B cell (primary cell): Measurements from ENCODE around the gene CCDC97. TPM values are rescaled to one million over a fixed set of nuclear protein-coding genes. Genes with fewer than 3 reads are reported as not detected.

Source experiments
- ATAC-seq: fragments of 200-7000 bp; cut with Tn5 transposase; one replicate; pipeline ENCODE4 v1.10.0; 2021; ENCODE audit warnings: low read depth, mild to moderate bottlenecking, moderate number of reproducible peaks, moderate library complexity
- CTCF ChIA-PET: fragments of 350-600 bp; sonication (Branson Sonifier 250); formaldehyde crosslinking; loops from one replicate; lab custom pipeline; 2021; ENCODE audit warnings: antibody characterized with exemption, inconsistent platforms; lab: Charles Lee
- POLR2A ChIA-PET: fragments of 350-600 bp; sonication (Branson Sonifier 250); formaldehyde crosslinking; loops from one replicate; lab custom pipeline; 2021; ENCODE audit warnings: antibody characterized with exemption; lab: Charles Lee
- DNase-seq: peaks from one replicate; pipeline ENCODE4 v3.0.0; 2013
- H2AFZ ChIP-seq: 2 replicates; pipeline ENCODE4 v1.6.1; 2012; ENCODE audit warnings: mild to moderate bottlenecking, low read depth, low read length; ENCODE audit not compliant: insufficient read depth, poor library complexity, severe bottlenecking
- H3K27ac ChIP-seq, 2 donors: 1 replicate in 1 of 2; 2 replicates in 1 of 2; pipeline ENCODE4 v1.5.1; 2012 to 2013; ENCODE audit warnings: low read length in 2 of 2, mild to moderate bottlenecking in 2 of 2, moderate library complexity in 1 of 2
- H3K27me3 ChIP-seq, 4 experiments: fragments of 200-600 bp in 1 of 4; sonication (generic) in 1 of 4; replicated peaks in 1 of 4; 1 replicate in 2 of 4; 2 replicates in 2 of 4; pipeline versions ENCODE4 v1.6.1 to v1.7.0; 2013 to 2016; ENCODE audit warnings: low read length in 3 of 4, mild to moderate bottlenecking in 2 of 4, mixed read lengths in 1 of 4, moderate library complexity in 1 of 4; ENCODE audit not compliant: insufficient read depth in 4 of 4, control insufficient read depth in 3 of 4; ENCODE audit errors: control extremely low read depth in 1 of 4
- H3K36me3 ChIP-seq, 2 experiments: replicated peaks in 1 of 2; 1 replicate in 1 of 2; 2 replicates in 1 of 2; pipeline versions ENCODE4 v1.6.1 to v1.7.1; 2013; ENCODE audit warnings: low read length in 1 of 2; ENCODE audit not compliant: insufficient read depth in 2 of 2, control insufficient read depth in 1 of 2; ENCODE audit errors: control extremely low read depth in 1 of 2, extremely low read depth in 1 of 2
- H3K4me1 ChIP-seq, 2 donors: fragments of 200-600 bp in 1 of 2; sonication (generic) in 1 of 2; 1 replicate in 1 of 2; 2 replicates in 1 of 2; pipeline versions ENCODE4 v1.5.1 to v1.6.1; 2013 to 2017; ENCODE audit warnings: low read length in 2 of 2; ENCODE audit not compliant: control insufficient read depth in 2 of 2, insufficient read depth in 2 of 2
- H3K4me2 ChIP-seq: replicated peaks from 2 replicates; pipeline ENCODE3; 2012; ENCODE audit warnings: mild to moderate bottlenecking, low read depth, low read length; ENCODE audit not compliant: poor library complexity, severe bottlenecking
- H3K4me3 ChIP-seq, 5 experiments: fragments of 200-600 bp in 1 of 5; sonication (generic) in 1 of 5; 1 replicate in 3 of 5; 2 replicates in 2 of 5; pipeline versions ENCODE4 v1.5.1 to v1.7.0; 2011 to 2016; ENCODE audit warnings: low read length in 4 of 5, mild to moderate bottlenecking in 4 of 5, low read depth in 2 of 5, control low read depth in 1 of 5, moderate library complexity in 1 of 5; ENCODE audit not compliant: insufficient read depth in 1 of 5; ENCODE audit errors: control extremely low read depth in 1 of 5, extremely low read depth in 1 of 5
- H3K79me2 ChIP-seq: fragments of 200-600 bp; sonication (generic); one replicate; pipeline ENCODE4 v1.6.0; 2016; ENCODE audit warnings: low read length; ENCODE audit not compliant: control insufficient read depth, insufficient read depth
- H3K9ac ChIP-seq: fragments of 200-600 bp; sonication (generic); 2 replicates; pipeline ENCODE4 v1.6.1; 2017; ENCODE audit warnings: mild to moderate bottlenecking, low read length, moderate library complexity
- H3K9me3 ChIP-seq, 3 donors: one replicate each; pipeline versions ENCODE4 v1.6.1 to v1.7.1; 2013; ENCODE audit warnings: low read length in 2 of 3; ENCODE audit not compliant: control insufficient read depth in 2 of 3, insufficient read depth in 1 of 3; ENCODE audit errors: control extremely low read depth in 1 of 3
- H4K20me1 ChIP-seq: 2 replicates; pipeline ENCODE4 v1.6.0; 2012; ENCODE audit warnings: mild to moderate bottlenecking, low read length; ENCODE audit not compliant: insufficient read depth, control insufficient read depth, poor library complexity, severe bottlenecking
- H3K27ac Mint-ChIP-seq: one replicate; pipeline ENCODE4 v1.8.0; 2021; ENCODE audit warnings: mixed read lengths
- H3K27me3 Mint-ChIP-seq: one replicate; pipeline ENCODE4 v1.8.0; 2021; ENCODE audit warnings: mixed read lengths
- H3K4me1 Mint-ChIP-seq: one replicate; pipeline ENCODE4 v1.8.0; 2021; ENCODE audit warnings: mixed read lengths
- H3K4me3 Mint-ChIP-seq: one replicate; pipeline ENCODE4 v1.8.0; 2021; ENCODE audit warnings: mixed read lengths
- H3K9me3 Mint-ChIP-seq: one replicate; pipeline ENCODE4 v1.8.0; 2022; ENCODE audit warnings: mixed read lengths; ENCODE audit not compliant: insufficient read depth
- EZH2 ChIP-seq: IDR thresholded peaks from 2 replicates; pipeline ENCODE4 v1.6.1; 2012; ENCODE audit warnings: borderline replicate concordance, low read depth, mild to moderate bottlenecking, moderate library complexity, low read length; ENCODE audit not compliant: insufficient read depth, poor library complexity, severe bottlenecking
- WGBS: methylation state at CpG from one replicate; pipeline ENCODE4 v1.1.5; 2013; ENCODE audit warnings: missing lambda C conversion rate; ENCODE audit not compliant: insufficient coverage; 5-methylcytosine and 5-hydroxymethylcytosine counted together
- intact Hi-C: fragments of 100-400 bp; cut with micrococcal nuclease; formaldehyde crosslinking; loops from one replicate; pipeline ENCODE4 v1.10.0; 2022
- polyA plus RNA-seq: library from polyadenylated mRNA; depleted of rRNA; stranded (reverse); fragments of >200 nt; gene quantifications from 2 replicates; pipeline ENCODE4 v1.2.3, GENCODE V29; 2012
- total RNA-seq, 2 donors: library from RNA; stranded (reverse); fragments of 120-200 nt in 1 of 2; gene quantifications; 1 replicate in 1 of 2; 2 replicates in 1 of 2; pipeline versions ENCODE4 v1.2.3 to v1.2.4, GENCODE V29; 2013 to 2022
- TF ChIP-seq, protein P1 (sequence below): fragments of 200-600 bp; IDR thresholded peaks from one replicate; pipeline ENCODE4 v1.8.0; 2022; ENCODE audit warnings: antibody characterized with exemption, mild to moderate bottlenecking

The CCDC97 gene
- total and polyA plus RNA-seq, 2 donors (not counting 1 experiment from before 2014, with no cell fraction given): 16.3 to 68.3 TPM

DNA sequence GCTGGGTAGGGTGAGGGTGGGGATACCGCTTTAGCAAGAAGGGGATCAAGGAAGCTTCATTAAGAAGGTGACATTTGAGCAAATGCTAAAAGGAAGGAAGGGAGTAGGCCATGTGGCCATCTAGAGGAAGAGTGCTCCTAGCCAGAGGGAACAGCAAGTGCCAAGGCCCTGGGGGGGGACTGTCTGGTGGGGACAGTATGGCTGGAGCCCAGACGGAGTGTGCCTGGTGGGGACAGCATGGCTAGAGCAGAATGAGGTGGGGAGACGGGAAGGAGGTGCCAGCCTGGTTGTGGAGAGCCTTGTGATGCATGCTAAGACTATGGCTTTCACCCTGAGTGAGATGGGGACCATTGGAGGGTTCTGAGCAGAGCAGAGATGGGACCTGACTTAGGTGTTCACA is 45.8 kb downstream of the CCDC97 start:
- H3K4me1 ChIP-seq: peaks cover 5 to 9% of the 10 kb centered on the region in 2 donors
- DNase-seq (no peak), ATAC-seq (no peak)
- 92% methylated on average over 3 of the region's 3 CpGs for WGBS
- peak overlapping the region; percentile 83 for H3K27ac Mint-ChIP-seq
- no peaks in the 10 kb centered on the region for H3K27me3 ChIP-seq
- H3K4me1 Mint-ChIP-seq: peaks cover 25% of the 10 kb centered on the region
- no peaks in the 10 kb centered on the region for H3K27me3 Mint-ChIP-seq
- peaks cover 28% of the 10 kb centered on the region for H4K20me1 ChIP-seq
- H3K4me3 Mint-ChIP-seq: no peak overlapping the region
- no peak for TF ChIP-seq EZH2
- TF ChIP-seq, protein P1, sequence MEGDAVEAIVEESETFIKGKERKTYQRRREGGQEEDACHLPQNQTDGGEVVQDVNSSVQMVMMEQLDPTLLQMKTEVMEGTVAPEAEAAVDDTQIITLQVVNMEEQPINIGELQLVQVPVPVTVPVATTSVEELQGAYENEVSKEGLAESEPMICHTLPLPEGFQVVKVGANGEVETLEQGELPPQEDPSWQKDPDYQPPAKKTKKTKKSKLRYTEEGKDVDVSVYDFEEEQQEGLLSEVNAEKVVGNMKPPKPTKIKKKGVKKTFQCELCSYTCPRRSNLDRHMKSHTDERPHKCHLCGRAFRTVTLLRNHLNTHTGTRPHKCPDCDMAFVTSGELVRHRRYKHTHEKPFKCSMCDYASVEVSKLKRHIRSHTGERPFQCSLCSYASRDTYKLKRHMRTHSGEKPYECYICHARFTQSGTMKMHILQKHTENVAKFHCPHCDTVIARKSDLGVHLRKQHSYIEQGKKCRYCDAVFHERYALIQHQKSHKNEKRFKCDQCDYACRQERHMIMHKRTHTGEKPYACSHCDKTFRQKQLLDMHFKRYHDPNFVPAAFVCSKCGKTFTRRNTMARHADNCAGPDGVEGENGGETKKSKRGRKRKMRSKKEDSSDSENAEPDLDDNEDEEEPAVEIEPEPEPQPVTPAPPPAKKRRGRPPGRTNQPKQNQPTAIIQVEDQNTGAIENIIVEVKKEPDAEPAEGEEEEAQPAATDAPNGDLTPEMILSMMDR: no peak
- ChIA-PET POLR2A (interaction anchor here (1.2 kb wide), 1 partner anchor 8 kb away, joined by 4 read pairs; the partner anchor contains the start of gene B9D2), CTCF (interaction anchor here (0.6 to 7.6 kb wide), 12 partner anchors 9 to 220 kb away, joined by 3 to 130 read pairs (median 4); partner anchors contain the start of genes B9D2, CCDC97, CEACAM21 and DMAC2)
- no peak overlapping the region for H3K4me2 ChIP-seq
- no peak overlapping the region for H2AFZ ChIP-seq
- intact Hi-C loops: no loop called here
- no peak overlapping the region for H3K27ac ChIP-seq
- H3K79me2 ChIP-seq: peaks cover 34% of the 10 kb centered on the region
- H3K9me3 ChIP-seq: no peaks in the 10 kb centered on the region
- no peak overlapping the region for H3K4me3 ChIP-seq
- no peaks in the 10 kb centered on the region for H3K9me3 Mint-ChIP-seq
- no peaks in the 10 kb centered on the region for H3K36me3 ChIP-seq
- no peak overlapping the region for H3K9ac ChIP-seq

DNA sequence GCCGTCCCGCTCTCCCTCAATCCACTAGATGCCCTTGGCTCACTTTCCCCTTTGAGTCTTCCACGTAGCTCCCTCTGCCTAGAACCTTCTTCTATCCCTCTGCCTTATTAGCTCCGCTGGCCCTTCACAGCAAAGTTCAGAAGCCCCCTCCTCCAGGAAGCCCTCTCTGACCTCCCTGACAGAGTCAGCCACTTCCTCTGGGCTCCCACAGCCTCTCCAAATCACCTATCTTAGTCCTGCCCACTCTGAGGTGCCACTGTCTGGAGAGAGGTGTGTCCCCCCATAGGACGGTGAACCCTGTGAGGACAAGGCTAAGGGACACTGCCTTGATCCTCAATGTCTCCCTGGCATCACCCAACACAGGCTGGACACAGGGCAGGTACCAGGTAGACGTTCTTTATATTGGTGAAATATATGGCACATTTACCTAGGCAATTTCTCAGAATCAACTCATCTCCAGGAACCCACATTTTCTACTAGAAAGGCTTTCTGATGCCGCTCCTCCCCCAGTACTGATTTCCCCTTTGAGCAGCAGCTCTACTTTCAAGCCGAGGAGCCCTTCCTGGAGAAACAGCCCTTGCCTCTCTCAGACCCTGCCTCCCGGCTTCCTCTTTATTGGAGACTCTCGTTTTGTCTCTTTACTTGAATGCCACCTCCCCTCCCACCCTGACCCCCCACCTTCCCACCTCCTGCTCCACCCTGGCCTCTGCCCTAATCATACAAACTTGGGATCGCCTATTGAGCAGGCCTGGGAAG is 47.2 kb downstream of the CCDC97 start:
- DNase-seq: no peak
- H3K27me3 Mint-ChIP-seq: no peaks in the 10 kb centered on the region
- H3K4me3 Mint-ChIP-seq: no peak overlapping the region
- ChIA-PET POLR2A (interaction anchor here (0.7 kb wide), 1 partner anchor 218 kb away, joined by 3 read pairs; no protein-coding TSS in a partner anchor), CTCF (interaction anchor here (1.1 to 7.6 kb wide), 3 partner anchors 32 to 153 kb away, joined by 3 to 130 read pairs (median 3); no protein-coding TSS in a partner anchor)
- H3K4me1 Mint-ChIP-seq: peaks cover 17% of the 10 kb centered on the region
- ATAC-seq: no peak
- Histone ChIP-seq H3K27ac (no peak overlapping the region), H3K4me2 (no peak overlapping the region), H3K4me1 (peaks cover 3 to 6% of the 10 kb centered on the region in 2 donors), H3K9me3 (no peaks in the 10 kb centered on the region), H3K27me3 (no peaks in the 10 kb centered on the region), H3K9ac (no peak overlapping the region), H3K36me3 (peaks cover 0 to 3% of the 10 kb centered on the region in 2 experiments), H3K4me3 (no peak overlapping the region), H2AFZ (no peak overlapping the region), H4K20me1 (peaks cover 15% of the 10 kb centered on the region), H3K79me2 (peaks cover 26% of the 10 kb centered on the region)
- no peaks in the 10 kb centered on the region for H3K9me3 Mint-ChIP-seq
- TF ChIP-seq, protein P1: no peak
- TF ChIP-seq EZH2: no peak
- 77% methylated on average over 6 of the region's 11 CpGs for WGBS
- peak overlapping the region; percentile 67 for H3K27ac Mint-ChIP-seq
- intact Hi-C loops: no loop called here
